Hepatocyte (in vitro differentiated cells): ENCODE measurements around the gene ZMYND8.

Experiments used
- EZH2 ChIP-seq: fragments of 200-600 bp; sonication (generic); IDR thresholded peaks from 2 replicates; pipeline ENCODE4 v1.6.1; 2016; ENCODE audit warnings: antibody characterized with exemption, mild to moderate bottlenecking, borderline replicate concordance
- EZH2phosphoT487 ChIP-seq: fragments of 200-600 bp; sonication (generic); IDR thresholded peaks from one replicate; pipeline ENCODE4 v1.6.1; 2018; ENCODE audit warnings: antibody characterized with exemption, mild to moderate bottlenecking, low read depth, moderate library complexity; ENCODE audit not compliant: unreplicated experiment, severe bottlenecking
- TF ChIP-seq, protein P1 (sequence below): fragments of 200-600 bp; sonication (generic); IDR thresholded peaks from 2 replicates; pipeline ENCODE4 v1.5.1; 2016; ENCODE audit warnings: antibody characterized with exemption, mild to moderate bottlenecking; ENCODE audit not compliant: poor library complexity

DNA sequence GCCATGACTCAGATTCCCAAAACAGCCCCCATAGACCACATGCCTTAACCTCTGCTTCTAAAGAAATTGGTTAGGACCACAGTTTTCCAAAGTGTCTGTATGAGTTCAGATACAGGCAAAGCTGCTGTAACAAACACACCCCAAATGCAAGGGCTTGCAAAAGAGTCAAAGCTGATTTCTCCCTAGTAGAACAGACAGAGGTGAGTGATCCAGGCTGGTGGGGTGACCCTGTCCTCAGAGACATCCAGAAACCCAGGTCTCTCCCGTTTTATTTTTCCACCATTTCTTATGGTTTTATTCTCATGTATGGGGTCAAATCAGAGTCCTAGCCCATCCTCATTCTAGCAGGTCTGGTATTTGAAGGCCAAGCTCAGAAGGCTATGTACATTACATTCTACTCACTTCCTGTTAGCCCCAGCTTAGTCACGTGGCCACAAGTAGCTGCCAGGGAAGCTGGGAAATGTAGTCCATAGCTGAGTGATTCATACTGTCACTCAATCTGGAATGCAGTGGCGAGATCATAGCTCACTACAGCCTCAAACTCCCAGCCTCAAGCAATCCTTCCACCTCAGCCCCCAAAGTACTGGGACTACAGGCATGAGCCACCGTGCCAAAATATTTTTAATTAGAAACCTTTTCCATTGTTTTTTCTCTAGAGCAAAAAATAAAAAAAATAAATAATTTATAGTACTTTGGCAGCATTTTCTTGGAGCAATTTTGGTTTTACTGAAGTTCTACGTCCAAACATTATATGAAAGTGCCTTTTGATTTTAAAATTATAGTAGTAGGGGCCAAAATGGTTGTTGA lies 175.2 kb downstream of the ZMYND8 start:
- TF ChIP-seq, protein P1, sequence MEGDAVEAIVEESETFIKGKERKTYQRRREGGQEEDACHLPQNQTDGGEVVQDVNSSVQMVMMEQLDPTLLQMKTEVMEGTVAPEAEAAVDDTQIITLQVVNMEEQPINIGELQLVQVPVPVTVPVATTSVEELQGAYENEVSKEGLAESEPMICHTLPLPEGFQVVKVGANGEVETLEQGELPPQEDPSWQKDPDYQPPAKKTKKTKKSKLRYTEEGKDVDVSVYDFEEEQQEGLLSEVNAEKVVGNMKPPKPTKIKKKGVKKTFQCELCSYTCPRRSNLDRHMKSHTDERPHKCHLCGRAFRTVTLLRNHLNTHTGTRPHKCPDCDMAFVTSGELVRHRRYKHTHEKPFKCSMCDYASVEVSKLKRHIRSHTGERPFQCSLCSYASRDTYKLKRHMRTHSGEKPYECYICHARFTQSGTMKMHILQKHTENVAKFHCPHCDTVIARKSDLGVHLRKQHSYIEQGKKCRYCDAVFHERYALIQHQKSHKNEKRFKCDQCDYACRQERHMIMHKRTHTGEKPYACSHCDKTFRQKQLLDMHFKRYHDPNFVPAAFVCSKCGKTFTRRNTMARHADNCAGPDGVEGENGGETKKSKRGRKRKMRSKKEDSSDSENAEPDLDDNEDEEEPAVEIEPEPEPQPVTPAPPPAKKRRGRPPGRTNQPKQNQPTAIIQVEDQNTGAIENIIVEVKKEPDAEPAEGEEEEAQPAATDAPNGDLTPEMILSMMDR, result no peak
- no peak for TF ChIP-seq EZH2phosphoT487
- no peak for TF ChIP-seq EZH2
